K562 (cell line): Measurements from ENCODE around the gene C1QTNF6. TPM values are rescaled to one million over a fixed set of nuclear protein-coding genes. Genes with fewer than 3 reads are reported as not detected.

Experiments
- DPF2 ChIP-seq: fragments of 450-650 bp; IDR thresholded peaks from 2 replicates; pipeline ENCODE4 v1.6.1; 2016
- RB1 ChIP-seq: fragments of 450-650 bp; IDR thresholded peaks from 2 replicates; pipeline ENCODE4 v1.6.1; 2017; ENCODE audit warnings: low read depth, mild to moderate bottlenecking
- YY1 ChIP-seq, 3 experiments: IDR thresholded peaks; 2 replicates each; pipeline ENCODE4 v1.6.1; 2011; ENCODE audit warnings: low read length in 2 of 3, mild to moderate bottlenecking in 2 of 3, moderate library complexity in 2 of 3, borderline replicate concordance in 1 of 3, control low read depth in 1 of 3, low read depth in 1 of 3; ENCODE audit not compliant: insufficient read depth in 3 of 3, insufficient replicate concordance in 2 of 3, control insufficient read depth in 1 of 3, insufficient read length in 1 of 3; ENCODE audit errors: extremely low read depth in 1 of 3
- ZBTB7A ChIP-seq: IDR thresholded peaks from 2 replicates; pipeline ENCODE4 v1.6.1; 2011; ENCODE audit warnings: low read depth, mild to moderate bottlenecking, low read length, moderate library complexity, borderline replicate concordance; ENCODE audit not compliant: control insufficient read depth
- ZNF551 ChIP-seq: fragments of 250-450 bp; sonication (Bioruptor Pico); IDR thresholded peaks from 2 replicates; pipeline ENCODE4 v1.5.0; 2021; ENCODE audit warnings: mild to moderate bottlenecking, moderate library complexity
- polyA plus RNA-seq, 8 experiments: library from polyadenylated mRNA; depleted of rRNA in 4 of 8; stranded (reverse) in 5 of 8; unstranded in 3 of 8; fragments of >200 nt; fragmentation: Nextera tagmentation in 2 of 8; fragmentation: Illumina TruSeq in 1 of 8; extraction: Ambion mirVana in 2 of 8; extraction: Trizol in 1 of 8; gene quantifications; 2 replicates each; pipeline versions ENCODE4 v1.2.1 to v1.2.3, GENCODE V29; 2011 to 2014; ENCODE audit warnings: inconsistent platforms in 1 of 8, missing spikeins in 1 of 8
- total RNA-seq, 7 experiments: library from RNA; depleted of rRNA in 6 of 7; stranded (reverse); fragments of >200 nt in 6 of 7; fragmentation: Illumina TruSeq in 2 of 7; extraction: Trizol in 2 of 7; gene quantifications; 2 replicates each; pipeline versions ENCODE4 v1.2.1 to v1.2.3, GENCODE V29; 2011 to 2021; ENCODE audit warnings: low replicate concordance in 1 of 7
- TF ChIP-seq, protein P1 (sequence below): fragments of 200-400 bp; formaldehyde crosslinking; IDR thresholded peaks from 2 replicates; pipeline ENCODE4 v1.6.1; 2017; ENCODE audit warnings: mild to moderate bottlenecking, low read depth, low read length, moderate library complexity
- TF ChIP-seq, protein P2 (sequence below): sonication (generic); formaldehyde crosslinking; IDR thresholded peaks from 2 replicates; pipeline ENCODE4 v1.9.0; 2022; ENCODE audit warnings: mild to moderate bottlenecking, missing genetic modification reagents
- TF ChIP-seq, protein P3 (sequence below): fragments of 450-650 bp; IDR thresholded peaks from 2 replicates; pipeline ENCODE4 v1.6.1; 2018; ENCODE audit not compliant: partially characterized antibody
- TF ChIP-seq, protein P4 (sequence below): fragments of 250-450 bp; sonication (Bioruptor Pico); IDR thresholded peaks from 2 replicates; pipeline ENCODE4 v1.5.0; 2021; ENCODE audit warnings: mild to moderate bottlenecking, moderate library complexity
- TF ChIP-seq, protein P5 (sequence below): fragments of 450-650 bp; IDR thresholded peaks from 2 replicates; pipeline ENCODE4 v1.7.1; 2018; ENCODE audit warnings: mild to moderate bottlenecking, low read depth; ENCODE audit not compliant: partially characterized antibody

The C1QTNF6 gene
- total and polyA plus RNA-seq, 9 of the 15 experiments (the other 6 are each of a cell fraction or from before 2014, with no cell fraction given), result 0.18 to 0.92 (median 0.55) TPM

DNA sequence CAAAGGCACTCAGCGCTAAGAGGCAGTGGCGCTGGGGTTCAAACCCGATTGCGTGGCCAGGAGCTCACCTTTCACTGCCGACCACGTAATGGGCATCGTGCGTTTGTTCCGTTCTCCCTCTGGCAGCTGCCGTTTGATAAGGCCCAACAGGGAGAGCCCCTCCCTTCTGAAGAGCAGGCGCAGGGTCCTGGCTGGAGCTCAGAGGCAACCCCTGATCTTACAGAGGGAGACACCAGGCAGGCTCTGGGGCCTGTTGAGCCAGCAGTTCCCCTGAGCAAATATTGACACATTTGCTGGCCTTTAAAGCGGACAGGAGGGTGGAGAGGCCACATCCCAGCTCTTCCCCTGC, 11.7 kb upstream of the C1QTNF6 start (continued):
- TF ChIP-seq, protein P1, sequence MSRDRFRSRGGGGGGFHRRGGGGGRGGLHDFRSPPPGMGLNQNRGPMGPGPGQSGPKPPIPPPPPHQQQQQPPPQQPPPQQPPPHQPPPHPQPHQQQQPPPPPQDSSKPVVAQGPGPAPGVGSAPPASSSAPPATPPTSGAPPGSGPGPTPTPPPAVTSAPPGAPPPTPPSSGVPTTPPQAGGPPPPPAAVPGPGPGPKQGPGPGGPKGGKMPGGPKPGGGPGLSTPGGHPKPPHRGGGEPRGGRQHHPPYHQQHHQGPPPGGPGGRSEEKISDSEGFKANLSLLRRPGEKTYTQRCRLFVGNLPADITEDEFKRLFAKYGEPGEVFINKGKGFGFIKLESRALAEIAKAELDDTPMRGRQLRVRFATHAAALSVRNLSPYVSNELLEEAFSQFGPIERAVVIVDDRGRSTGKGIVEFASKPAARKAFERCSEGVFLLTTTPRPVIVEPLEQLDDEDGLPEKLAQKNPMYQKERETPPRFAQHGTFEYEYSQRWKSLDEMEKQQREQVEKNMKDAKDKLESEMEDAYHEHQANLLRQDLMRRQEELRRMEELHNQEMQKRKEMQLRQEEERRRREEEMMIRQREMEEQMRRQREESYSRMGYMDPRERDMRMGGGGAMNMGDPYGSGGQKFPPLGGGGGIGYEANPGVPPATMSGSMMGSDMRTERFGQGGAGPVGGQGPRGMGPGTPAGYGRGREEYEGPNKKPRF, result no peak
- TF ChIP-seq, protein P2, sequence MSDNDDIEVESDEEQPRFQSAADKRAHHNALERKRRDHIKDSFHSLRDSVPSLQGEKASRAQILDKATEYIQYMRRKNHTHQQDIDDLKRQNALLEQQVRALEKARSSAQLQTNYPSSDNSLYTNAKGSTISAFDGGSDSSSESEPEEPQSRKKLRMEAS, result peak; percentile 69; the same call in 1 of the 2 replicates
- TF ChIP-seq YY1 (IDR thresholded peaks at IDR 0.05; ENCODE audit: borderline replicate concordance in 1 of 3, control insufficient read depth in 1 of 3, extremely low read depth in 1 of 3, insufficient read depth in 3 of 3, insufficient read length in 1 of 3, insufficient replicate concordance in 2 of 3, low read depth in 1 of 3, low read length in 2 of 3) (no peak), ZBTB7A (no peak; the same call in 1 of the 2 replicates), RB1 (no peak), ZNF551 (CRISPR knock-in tag) (no peak), DPF2 (peak; percentile 16; the same call in 1 of the 2 replicates)
- TF ChIP-seq, protein P3, sequence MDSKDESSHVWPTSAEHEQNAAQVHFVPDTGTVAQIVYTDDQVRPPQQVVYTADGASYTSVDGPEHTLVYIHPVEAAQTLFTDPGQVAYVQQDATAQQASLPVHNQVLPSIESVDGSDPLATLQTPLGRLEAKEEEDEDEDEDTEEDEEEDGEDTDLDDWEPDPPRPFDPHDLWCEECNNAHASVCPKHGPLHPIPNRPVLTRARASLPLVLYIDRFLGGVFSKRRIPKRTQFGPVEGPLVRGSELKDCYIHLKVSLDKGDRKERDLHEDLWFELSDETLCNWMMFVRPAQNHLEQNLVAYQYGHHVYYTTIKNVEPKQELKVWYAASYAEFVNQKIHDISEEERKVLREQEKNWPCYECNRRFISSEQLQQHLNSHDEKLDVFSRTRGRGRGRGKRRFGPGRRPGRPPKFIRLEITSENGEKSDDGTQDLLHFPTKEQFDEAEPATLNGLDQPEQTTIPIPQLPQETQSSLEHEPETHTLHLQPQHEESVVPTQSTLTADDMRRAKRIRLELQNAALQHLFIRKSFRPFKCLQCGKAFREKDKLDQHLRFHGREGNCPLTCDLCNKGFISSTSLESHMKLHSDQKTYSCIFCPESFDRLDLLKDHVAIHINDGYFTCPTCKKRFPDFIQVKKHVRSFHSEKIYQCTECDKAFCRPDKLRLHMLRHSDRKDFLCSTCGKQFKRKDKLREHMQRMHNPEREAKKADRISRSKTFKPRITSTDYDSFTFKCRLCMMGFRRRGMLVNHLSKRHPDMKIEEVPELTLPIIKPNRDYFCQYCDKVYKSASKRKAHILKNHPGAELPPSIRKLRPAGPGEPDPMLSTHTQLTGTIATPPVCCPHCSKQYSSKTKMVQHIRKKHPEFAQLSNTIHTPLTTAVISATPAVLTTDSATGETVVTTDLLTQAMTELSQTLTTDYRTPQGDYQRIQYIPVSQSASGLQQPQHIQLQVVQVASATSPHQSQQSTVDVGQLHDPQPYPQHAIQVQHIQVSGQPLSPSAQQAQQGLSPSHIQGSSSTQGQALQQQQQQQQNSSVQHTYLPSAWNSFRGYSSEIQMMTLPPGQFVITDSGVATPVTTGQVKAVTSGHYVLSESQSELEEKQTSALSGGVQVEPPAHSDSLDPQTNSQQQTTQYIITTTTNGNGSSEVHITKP, result peak; percentile 92
- TF ChIP-seq, protein P4, sequence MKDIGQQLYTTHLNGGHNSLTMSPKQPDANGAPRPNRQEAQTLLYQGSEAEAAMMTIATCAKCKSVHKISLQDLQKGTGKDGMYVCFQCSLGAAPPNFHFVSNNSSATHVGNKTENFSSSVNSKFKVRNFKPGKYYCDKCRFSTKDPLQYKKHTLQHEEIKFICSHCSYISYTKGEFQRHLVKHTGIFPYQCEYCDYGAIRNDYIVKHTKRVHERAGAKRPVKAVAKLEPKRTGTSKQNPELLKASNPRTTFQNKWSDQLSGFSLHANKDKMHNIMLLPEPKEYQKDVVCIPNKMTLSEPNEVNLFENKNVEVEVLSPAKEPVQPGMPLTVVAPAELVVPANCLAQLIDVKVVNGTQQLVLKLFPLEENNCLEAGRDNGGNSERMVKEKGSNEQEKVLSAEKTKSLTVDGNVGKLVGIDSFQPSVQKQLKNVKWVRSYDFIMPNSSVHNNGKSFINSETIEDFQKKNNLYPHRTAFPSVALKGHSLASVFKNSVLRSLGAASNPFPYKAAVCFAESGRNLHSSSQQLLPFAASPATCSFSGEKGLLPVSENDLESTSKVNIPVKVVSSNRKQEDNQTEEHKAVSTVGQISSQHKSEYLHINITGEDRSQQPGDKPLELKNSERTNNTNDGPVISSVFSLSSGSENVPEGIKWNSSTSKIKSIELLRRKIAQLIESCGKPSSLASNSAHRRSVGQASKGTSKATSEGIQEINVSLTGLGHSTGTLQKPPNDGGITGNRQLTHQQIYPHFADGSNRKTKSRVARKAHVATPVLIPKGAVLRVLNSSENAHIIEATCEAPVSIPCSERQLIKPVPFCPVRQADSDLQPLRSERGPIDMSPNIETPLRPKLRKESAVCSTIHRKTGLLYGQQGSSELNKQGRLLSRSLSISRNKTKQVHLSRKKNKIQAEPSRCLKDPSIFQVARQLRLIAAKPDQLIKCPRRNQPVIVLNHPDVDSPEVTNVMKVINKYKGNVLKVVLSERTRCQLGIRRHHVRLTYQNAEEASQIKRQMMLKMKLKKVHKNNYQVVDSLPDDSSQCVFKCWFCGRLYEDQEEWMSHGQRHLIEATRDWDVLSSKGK, result no peak
- TF ChIP-seq, protein P5, sequence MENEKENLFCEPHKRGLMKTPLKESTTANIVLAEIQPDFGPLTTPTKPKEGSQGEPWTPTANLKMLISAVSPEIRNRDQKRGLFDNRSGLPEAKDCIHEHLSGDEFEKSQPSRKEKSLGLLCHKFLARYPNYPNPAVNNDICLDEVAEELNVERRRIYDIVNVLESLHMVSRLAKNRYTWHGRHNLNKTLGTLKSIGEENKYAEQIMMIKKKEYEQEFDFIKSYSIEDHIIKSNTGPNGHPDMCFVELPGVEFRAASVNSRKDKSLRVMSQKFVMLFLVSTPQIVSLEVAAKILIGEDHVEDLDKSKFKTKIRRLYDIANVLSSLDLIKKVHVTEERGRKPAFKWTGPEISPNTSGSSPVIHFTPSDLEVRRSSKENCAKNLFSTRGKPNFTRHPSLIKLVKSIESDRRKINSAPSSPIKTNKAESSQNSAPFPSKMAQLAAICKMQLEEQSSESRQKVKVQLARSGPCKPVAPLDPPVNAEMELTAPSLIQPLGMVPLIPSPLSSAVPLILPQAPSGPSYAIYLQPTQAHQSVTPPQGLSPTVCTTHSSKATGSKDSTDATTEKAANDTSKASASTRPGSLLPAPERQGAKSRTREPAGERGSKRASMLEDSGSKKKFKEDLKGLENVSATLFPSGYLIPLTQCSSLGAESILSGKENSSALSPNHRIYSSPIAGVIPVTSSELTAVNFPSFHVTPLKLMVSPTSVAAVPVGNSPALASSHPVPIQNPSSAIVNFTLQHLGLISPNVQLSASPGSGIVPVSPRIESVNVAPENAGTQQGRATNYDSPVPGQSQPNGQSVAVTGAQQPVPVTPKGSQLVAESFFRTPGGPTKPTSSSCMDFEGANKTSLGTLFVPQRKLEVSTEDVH, result no peak
